LNCaP clone FGC (cell line): ENCODE measurements around the gene SLC25A21.
"Not testable (repeated sequence)": the region's sequence is repeated elsewhere in the genome, so short reads cannot be mapped to it uniquely, and the experiment has no call there.

Experiments
- DNase-seq: peaks from one replicate; pipeline ENCODE4 v3.0.0-alpha.2; 2011; ENCODE audit warnings: low read depth
- H3K4me3 ChIP-seq: 2 replicates; pipeline ENCODE4 v1.5.1; 2011; ENCODE audit warnings: mild to moderate bottlenecking, low read depth, low read length, control low read depth
- CTCF ChIP-seq: IDR thresholded peaks from 2 replicates; pipeline ENCODE4 v1.5.1; 2012; ENCODE audit warnings: mild to moderate bottlenecking; ENCODE audit not compliant: control insufficient read depth, insufficient read depth; ENCODE audit errors: extremely low read depth

SLC25A21 gene

GRCh38 chr14:36988989-36989388, 183.4 kb downstream of the SLC25A21 start:
- no peak overlapping the region for H3K4me3 ChIP-seq
- no peak for DNase-seq
- no peak for TF ChIP-seq CTCF

DNA sequence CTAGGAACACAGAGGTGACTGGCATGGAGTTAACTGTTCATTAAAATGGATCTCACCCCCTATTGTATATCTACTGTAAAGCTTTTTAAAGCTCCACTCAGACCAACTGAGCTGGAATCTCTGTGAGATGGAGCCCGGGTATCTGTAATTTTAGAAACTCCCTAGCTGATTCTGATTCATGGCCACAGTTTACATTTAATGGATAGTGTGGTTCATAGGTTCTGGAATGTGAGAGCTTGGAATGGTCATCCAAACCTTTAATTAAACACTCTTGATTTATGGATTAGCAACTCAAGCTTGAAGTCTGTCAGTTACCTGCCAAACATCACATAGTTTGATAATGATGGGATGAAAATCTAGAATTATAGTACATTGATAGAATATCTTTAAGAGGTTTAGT, 183.8 kb downstream of the SLC25A21 start:
- TF ChIP-seq CTCF = no peak
- no peak overlapping the region for H3K4me3 ChIP-seq
- no peak for DNase-seq

GRCh38 chr14:36986407-36986806, 186.0 kb downstream of the SLC25A21 start:
- DNase-seq = no peak
- no peak for TF ChIP-seq CTCF
- H3K4me3 ChIP-seq = no peak overlapping the region

GRCh38 chr14:36981832-36982529, 190.4 kb downstream of the SLC25A21 start:
- DNase-seq = no peak
- no peak overlapping the region for H3K4me3 ChIP-seq
- TF ChIP-seq CTCF = no peak

- not testable (repeated sequence) for H3K4me3 ChIP-seq, DNase-seq
These were observed 192.0 kb downstream of the SLC25A21 start for GRCh38 chr14:36980413-36980812.

GRCh38 chr14:36979863-36980262, 192.5 kb downstream of the SLC25A21 start:
- DNase-seq = no peak
- no peak overlapping the region for H3K4me3 ChIP-seq
- no peak for TF ChIP-seq CTCF

- no peak for DNase-seq
- no peak overlapping the region for H3K4me3 ChIP-seq
- no peak for TF ChIP-seq CTCF
These were observed 195.8 kb downstream of the SLC25A21 start for GRCh38 chr14:36976571-36977023.
